Ovary (tissue), 3 donors: ENCODE measurements around the gene LARP4B.

Source experiments
- EP300 ChIP-seq: sonication (generic); formaldehyde crosslinking; IDR thresholded peaks from one replicate; pipeline ENCODE4 v1.6.1; 2017; ENCODE audit warnings: antibody characterized with exemption
- POLR2A ChIP-seq: fragments of 450-650 bp; IDR thresholded peaks from one replicate; pipeline ENCODE4 v1.6.1; 2017; ENCODE audit warnings: antibody characterized with exemption, mild to moderate bottlenecking, moderate library complexity
- TF ChIP-seq, protein P1 (sequence below), 3 donors: fragments of 450-650 bp in 2 of 3; fragments of 200-600 bp in 1 of 3; IDR thresholded peaks; one replicate each; pipeline versions ENCODE4 v1.5.1 to v1.8.0; 2016 to 2022; ENCODE audit warnings: antibody characterized with exemption in 3 of 3, mild to moderate bottlenecking in 1 of 3
- donor health status: DM: no; HTN: no; CAD: no.

DNA sequence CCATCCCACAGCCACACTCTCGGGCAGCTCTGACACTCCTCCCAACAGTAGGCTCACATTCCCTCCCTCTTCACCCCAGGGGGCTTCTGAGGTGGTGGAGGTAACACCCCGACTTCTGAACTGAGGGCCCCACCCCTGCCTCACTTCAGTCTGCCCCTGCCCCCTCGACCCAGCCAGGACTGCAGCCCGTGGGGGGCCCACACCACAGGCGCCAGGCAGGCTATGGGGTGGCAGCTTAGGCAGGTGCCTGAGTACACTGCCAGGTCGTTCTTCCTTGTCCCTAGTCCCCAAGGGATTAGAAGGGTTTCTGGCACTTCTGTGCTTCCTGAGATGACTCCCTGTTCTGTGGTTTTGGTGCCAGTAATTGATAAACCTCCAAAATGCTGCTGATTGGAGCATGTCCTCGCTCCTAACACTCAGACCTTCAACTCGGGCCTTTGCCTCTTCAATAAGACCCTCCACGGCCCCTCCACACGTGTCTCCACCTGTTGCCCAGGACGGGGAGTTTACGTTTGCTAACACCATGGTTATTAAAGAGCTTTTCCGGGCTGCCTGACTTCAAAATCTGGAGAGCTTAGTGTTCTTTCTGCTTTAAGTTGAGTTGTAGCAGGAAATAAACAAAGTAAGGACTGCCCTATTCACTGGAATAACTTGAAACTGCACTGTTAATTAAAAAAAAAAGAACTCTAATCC, 23.8 kb upstream of the LARP4B start:
- TF ChIP-seq EP300 = no peak
- TF ChIP-seq, protein P1, sequence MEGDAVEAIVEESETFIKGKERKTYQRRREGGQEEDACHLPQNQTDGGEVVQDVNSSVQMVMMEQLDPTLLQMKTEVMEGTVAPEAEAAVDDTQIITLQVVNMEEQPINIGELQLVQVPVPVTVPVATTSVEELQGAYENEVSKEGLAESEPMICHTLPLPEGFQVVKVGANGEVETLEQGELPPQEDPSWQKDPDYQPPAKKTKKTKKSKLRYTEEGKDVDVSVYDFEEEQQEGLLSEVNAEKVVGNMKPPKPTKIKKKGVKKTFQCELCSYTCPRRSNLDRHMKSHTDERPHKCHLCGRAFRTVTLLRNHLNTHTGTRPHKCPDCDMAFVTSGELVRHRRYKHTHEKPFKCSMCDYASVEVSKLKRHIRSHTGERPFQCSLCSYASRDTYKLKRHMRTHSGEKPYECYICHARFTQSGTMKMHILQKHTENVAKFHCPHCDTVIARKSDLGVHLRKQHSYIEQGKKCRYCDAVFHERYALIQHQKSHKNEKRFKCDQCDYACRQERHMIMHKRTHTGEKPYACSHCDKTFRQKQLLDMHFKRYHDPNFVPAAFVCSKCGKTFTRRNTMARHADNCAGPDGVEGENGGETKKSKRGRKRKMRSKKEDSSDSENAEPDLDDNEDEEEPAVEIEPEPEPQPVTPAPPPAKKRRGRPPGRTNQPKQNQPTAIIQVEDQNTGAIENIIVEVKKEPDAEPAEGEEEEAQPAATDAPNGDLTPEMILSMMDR (IDR thresholded peaks at IDR 0.05) = no peak
- no peak for TF ChIP-seq POLR2A
